SIG-M5 treated with dmso at 0.1 percent for 504 hours (cell line): Measurements from ENCODE around the gene TREM2.
"Not testable (repeated sequence)": the region's sequence is repeated elsewhere in the genome, so short reads cannot be mapped to it uniquely, and the experiment has no call there.

Experiments used
- DNase-seq: peaks from one replicate; lab custom pipeline; 2025; ENCODE audit not compliant: unreplicated experiment; lab: John Stamatoyannopoulos, UW

Gene TREM2

DNA sequence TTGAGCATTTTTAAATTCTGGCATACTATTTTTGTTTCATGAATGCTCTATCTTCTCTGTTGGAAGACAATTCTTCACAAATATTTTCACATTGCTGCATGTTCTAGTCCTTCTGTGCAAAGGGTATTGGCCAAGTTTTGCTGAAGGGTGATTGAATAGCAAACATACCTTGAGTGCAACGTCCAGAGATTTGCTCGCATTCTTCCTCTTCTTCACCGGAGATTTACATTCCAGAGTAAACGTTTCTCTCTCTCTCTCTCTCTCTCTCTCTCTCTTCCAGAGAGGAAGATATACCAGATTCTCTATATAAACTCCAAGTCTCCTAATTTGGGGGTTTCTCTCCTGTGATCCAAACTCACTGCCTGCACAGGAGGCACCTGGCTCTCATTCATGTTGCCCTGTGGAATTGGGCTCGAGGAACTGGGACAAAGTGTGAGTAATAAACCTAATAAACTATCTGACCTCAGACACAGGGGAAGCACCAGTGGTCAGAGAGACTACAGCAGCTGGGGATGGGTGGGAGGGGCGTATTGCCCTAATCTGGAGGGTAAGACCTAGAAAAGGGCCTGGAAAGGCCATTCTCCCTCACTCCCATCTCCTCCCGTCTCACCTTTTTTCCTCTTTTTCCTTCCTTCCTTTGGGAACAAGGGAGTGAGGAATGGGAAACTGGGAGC, 7.6 kb downstream of the TREM2 start:
- DNase-seq: no peak

DNA sequence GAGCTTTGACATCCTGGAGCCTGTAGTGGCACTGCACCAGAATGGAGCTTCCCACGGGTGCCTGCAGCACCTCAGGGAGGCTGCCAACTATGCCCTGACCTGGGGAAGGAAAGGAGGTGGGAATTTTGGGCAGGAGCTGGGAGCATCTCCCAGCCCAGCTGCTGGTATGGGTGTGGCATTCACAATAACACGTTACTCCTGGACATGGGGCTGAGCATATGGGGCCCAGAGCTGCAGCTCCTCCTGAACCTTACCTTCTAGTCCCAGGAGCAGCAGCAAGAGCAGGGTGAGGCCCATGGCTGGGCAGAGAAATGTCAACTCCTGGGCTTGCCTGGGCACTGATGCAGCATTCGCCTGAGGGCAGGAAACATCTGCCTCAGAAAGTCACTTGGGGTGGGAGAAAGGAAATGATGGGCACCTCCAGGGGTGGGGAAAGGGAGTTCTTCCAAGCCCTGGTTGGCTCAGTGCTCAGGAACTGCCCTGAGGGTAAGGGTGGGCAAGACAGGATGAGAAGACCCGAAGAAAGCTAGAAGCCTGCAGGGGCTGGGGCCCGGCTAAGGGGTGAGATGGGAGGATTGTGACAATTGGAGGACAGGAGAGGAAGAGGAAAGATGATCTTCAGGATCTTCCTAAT, 8.8 kb downstream of the TREM2 start, which contains the start of gene TREML1:
Gene TREML1 (minus strand): TSS at position 356 of the 634 bp plus-strand sequence. CDS start 59 bp downstream, at position 297.
- DNase-seq: no peak

DNA sequence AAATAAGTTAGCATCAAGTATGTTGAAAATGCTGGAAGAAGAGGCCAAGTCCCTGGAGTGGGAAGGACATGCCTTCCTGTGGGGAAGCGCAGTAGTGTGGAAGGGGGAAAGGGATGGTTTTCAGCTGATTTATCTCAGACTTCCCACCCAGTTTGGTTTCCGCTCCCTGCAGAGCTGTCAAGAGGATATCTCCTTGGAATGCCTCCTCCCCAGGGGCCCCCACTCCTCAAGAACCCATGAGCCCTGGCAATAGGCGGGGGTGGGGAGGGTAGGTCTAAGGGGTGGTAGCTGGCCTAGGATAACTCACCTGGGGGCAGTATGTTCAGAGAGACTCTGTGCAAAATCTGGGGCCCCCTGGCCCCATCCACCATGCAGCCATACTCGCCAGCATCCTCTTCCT, 9.5 kb downstream of the TREM2 start:
- no peak for DNase-seq

DNA sequence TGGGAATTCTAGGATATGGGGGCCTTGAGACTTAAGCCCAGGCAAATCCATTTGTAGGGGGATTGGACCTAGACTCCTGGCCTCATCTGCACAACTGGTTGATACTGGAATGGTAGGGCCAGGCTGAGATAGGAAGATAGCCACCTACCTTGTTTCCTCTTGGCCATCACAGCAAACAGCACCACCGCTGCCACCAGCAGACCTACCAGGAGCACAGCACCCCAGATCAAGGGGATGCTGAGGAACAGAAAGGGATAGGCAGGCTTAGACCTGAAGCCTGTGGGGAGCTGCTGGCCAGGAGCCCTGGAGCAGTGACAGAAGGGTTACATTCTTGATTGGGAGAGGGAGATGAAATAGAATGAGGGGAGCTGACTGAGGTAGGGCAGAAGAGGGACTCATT, 12.2 kb downstream of the TREM2 start:
- DNase-seq: no peak

DNA sequence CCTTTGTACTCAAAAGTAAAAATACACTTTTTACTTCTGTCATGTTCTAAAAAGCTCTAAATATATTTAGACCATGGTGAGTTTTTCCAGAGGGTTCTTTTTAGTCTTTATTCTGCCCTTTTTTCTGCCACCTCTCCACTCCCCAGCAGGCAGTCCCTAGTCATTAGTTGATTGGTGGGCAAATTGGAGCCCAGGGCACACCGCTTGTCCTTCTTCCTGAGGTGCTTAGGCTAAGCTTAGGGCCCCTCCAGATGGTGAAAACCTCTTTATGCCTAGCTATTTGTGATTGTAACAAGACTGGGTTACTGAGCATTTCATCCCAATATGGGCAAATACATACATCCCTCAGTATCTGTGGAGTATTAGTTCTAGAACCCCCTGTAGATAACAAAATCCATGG, 15.0 kb downstream of the TREM2 start:
- DNase-seq: no peak

DNA sequence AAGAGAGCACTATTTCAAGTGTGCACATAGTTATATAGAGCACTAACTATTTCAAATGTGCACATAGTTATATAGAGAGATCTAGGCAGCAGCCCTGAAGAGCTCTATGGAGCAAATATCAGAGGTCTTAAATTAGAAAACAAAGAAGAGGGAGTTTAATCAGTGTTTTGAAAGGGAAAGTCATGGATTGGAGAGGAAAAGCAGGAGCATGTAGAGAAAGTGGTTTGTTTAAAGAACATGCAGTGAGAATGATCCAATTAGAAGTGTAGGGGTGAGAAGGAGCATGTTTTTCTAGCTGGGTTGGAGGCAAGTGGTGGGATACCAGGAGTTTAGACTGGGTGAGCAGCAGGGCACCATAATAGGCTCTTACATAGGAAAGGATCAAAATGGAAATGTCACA, 26.0 kb downstream of the TREM2 start:
- DNase-seq: no peak

DNA sequence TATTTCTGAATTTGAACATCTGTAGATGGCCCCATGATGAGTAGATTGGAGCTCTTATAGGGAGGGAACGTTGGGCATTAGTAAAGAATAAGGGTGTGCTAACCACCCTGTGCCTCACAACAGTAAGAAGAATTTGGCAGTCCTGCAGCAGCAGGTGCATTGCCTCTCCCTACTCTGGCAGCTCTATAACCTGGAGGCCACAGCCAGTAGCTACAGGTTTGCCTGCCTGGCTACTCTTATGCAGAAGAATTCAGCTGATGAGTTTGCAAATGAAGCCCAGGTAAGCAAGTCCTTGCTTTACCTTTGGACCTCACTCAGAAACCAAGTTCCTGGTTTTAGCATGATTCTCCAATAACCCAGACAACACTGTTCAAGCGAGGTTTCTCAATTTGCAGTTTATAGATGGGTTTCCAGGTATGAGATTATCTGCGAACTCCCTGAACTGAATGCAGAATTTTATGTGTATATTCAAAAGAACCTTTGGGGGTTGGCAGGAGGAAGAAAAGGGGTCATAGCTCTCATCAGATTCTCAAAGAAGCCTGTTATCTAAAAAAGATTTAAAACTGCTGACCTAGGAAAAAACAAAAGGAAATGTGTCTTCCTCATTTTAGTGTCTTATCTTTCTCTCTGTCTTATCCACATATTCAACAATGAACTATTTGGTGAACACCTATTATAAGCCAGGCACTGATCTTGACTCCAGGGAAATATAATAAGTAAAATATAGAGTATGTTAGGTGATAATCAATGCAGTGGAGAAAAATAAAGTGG, 27.7 kb downstream of the TREM2 start:
- DNase-seq: no peak

DNA sequence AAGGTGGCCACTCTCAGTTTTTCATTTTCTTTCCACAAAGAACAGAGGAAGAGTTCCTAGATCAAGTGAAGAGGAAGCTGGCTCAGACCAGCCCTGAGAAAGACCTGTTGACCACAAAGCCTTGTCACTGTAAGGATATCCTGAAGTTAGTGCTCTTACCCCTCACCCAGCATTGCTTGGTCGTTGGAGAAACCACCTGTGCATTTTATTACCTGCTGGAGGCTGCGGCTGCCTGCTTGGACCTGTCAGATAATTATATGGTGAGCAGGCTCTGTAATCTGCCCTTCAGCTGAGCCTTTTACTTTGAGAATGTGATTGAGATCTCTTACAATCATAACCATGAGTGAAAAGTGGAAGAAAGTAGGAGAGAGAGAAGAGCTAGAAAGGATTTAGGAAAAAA, 30.7 kb downstream of the TREM2 start:
- no peak for DNase-seq

DNA sequence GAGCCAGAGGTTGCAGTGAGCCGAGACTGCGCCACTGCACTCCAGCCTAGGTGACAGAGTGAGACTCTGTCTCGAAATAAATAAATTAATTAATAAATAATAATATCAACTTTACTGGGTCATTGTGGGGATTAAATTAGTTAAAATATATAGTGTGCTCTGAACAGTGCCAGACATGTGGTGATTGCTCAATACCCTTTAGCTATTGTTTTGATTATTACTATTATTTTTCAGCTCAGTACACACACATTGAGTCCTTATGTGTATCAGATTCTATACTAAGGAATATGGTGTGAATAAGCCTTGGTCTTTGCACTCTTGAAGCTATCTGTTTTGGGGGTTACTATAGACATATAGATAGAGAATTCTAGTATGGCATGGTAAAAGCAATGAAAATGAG, 37.6 kb downstream of the TREM2 start:
- DNase-seq: no peak

DNA sequence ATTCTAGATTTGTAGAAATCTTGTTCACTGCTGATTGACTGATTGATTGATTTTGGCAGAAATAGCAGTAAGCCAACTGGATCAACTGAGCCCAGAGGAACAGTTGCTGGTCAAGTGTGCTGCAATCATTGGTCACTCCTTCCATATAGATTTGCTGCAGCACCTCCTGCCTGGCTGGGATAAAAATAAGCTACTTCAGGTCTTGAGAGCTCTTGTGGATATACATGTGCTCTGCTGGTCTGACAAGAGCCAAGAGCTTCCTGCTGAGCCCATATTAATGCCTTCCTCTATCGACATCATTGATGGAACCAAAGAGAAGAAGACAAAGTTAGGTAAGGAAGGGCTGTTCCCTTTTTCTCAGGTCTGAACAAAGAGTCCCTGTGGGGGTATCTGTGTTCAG, 40.0 kb downstream of the TREM2 start:
- DNase-seq: no peak

DNA sequence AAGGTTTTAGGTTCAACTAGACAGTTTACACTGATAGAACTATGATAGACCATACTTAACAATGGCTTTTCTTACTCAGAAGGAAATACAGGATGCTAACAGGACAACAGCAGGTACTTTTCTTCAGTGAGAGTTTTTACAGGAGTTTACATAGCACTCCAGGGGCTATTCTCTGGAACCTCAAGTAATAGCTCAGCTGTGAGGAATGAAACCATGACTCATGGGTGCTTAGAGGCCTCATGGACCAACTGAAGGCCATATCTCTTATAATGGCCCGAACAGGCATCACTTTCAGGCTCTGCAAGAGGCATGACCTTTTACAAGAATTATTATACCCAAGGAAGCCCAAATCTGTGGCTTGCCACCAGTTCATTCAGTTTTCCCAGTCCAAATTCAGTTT, 40.5 kb downstream of the TREM2 start:
- no peak for DNase-seq

DNA sequence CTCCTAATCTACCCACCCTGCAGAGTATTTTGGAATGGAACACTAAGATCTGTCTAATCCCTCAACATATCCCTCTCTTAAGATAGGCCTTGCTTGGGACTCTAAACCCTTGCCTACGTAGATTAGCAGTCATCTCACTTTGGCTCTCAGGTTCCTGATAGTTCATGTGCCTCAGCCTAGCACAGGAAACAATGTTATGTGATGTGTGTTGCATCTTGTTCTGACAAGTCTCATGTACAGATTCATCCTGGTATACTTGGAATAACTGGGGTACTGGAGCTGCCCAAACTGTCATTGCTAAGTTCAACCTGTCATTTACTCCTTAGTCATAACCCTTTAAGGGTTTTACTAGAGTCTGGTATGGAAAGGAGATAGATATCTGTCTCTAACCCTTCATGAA, 42.9 kb downstream of the TREM2 start:
- no peak for DNase-seq

DNA sequence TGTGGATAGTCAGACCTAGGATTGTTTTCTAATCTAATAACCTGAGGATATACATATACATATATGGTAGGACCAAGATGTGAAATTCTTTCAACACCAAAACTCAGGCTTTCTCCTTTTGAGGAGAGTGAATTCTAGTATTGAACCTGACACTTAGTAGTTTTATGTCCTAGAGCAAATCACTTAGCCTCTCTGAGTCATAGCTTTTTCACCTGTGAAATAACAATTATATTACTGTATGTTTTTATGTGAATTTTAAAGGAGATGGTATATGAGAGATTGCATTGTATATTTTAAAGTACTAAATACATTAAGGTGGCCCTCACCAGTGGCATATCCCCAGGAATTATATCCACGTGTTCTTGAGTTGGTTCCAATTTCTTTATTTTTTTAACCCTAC, 43.4 kb downstream of the TREM2 start:
- DNase-seq: no peak

DNA sequence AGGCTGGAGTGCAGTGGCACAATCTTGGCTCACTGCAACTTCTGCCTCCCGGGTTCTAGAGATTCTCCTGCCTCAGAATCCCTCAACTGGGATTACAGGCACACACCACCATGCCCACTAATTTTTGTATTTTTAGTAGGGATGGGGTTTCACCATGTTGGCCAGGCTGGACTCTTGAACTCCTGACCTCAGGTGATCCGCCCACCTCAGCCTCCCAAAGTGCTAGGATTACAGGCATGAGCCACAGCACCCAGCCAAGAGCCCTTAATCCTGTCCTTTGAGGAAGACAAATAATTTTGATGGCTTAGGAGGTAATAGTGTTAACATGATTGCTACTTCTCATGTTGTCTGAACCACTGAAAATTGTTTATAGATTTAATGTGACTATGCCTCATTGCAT, 47.9 kb downstream of the TREM2 start:
- not testable (repeated sequence) for DNase-seq

DNA sequence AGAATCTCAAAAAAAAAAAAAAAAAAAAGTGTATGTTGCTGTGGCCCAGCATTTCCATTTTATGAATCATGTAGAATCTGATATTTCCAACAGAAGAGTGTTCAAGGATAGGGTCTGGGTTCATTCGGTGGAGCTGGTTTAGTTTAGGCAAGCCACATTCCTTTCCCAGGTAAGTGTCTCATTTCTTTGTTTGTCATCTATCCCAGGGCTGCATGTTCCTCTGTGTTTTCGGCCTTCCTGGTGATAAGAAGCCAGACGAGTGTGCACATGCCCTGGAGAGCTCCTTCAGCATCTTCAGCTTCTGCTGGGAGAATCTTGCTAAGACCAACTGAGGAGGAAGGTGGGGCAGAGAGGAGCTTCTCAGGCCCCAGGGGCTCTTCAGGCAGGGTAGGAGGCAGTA, 51.9 kb downstream of the TREM2 start:
- DNase-seq: no peak
